ENCODE measurements around the gene RUBCNL. TPM values are rescaled to one million over a fixed set of nuclear protein-coding genes. Genes with fewer than 3 reads are reported as not detected.

Gene RUBCNL
- total and polyA plus RNA-seq, 2 experiments from 2014 or later = 4.2 to 5.9 TPM

DNA sequence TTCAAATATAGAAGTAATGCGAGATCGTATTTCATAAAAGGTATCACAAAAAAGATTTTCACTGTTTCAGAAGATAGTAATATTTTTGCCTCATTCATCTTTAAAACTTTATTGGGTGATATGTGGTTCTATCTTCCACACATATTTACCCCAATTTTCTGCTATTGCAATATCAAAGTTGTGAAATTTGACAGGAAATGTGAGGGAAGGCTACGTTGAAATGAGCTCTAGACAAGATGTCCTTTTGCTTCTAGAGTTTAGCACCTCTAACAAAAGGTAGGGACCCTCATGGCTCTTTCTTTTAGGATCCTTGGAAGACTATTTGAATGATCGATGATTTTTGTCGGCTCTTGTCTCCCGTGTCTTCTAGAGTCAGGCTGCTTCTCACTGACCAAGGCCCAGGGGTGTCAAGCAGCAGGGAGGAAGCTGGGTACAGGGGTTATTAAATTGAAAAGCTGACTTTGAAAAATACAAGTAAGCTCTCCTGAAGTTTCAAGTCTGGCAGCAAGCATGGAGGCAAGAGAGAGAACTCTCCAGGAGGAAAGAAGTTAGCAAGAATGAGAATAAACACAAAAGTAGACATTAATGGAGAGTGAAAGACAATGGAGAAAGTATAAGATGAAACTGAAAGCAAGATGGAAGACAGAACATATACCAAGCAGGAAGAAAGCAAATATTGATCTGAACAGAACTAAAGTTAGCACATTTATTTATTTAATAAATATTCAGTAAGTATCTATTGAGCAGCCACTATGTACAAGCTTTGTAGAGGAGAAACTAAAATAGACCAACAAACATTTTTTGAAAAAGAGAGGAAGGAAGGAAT lies 73.4 kb downstream of the RUBCNL start:
- H3K4me3 Mint-ChIP-seq = no peak overlapping the region
- peaks cover 2% of the 10 kb centered on the region for H3K27me3 Mint-ChIP-seq (ENCODE audit: insufficient read depth, low read depth, poor library complexity)
- no peaks in the 10 kb centered on the region for H3K79me2 ChIP-seq (replicated peaks; ENCODE audit: insufficient read depth)
- no peak for DNase-seq (ENCODE audit: low spot score)
- H3K9me3 Mint-ChIP-seq = no peaks in the 10 kb centered on the region
- H3K27me3 ChIP-seq (ENCODE audit: insufficient read depth) = no peaks in the 10 kb centered on the region
- H3K4me1 Mint-ChIP-seq = no peaks in the 10 kb centered on the region
- H3K27ac Mint-ChIP-seq = no peak overlapping the region
- no peak for ATAC-seq
- no peaks in the 10 kb centered on the region for H3F3A ChIP-seq (replicated peaks; ENCODE audit: low read depth)
- TF ChIP-seq, protein P1, sequence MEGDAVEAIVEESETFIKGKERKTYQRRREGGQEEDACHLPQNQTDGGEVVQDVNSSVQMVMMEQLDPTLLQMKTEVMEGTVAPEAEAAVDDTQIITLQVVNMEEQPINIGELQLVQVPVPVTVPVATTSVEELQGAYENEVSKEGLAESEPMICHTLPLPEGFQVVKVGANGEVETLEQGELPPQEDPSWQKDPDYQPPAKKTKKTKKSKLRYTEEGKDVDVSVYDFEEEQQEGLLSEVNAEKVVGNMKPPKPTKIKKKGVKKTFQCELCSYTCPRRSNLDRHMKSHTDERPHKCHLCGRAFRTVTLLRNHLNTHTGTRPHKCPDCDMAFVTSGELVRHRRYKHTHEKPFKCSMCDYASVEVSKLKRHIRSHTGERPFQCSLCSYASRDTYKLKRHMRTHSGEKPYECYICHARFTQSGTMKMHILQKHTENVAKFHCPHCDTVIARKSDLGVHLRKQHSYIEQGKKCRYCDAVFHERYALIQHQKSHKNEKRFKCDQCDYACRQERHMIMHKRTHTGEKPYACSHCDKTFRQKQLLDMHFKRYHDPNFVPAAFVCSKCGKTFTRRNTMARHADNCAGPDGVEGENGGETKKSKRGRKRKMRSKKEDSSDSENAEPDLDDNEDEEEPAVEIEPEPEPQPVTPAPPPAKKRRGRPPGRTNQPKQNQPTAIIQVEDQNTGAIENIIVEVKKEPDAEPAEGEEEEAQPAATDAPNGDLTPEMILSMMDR (conservative IDR thresholded peaks at IDR 0.05; ENCODE audit: low read depth in 2 of 2) = no peak
- TF ChIP-seq JUNB (IDR thresholded peaks at IDR 0.05; ENCODE audit: unreplicated experiment) = no peak
- TF ChIP-seq POLR2AphosphoS5 (IDR thresholded peaks at IDR 0.05; ENCODE audit: low read depth) = no peak
- no peak for TF ChIP-seq EZH2 (IDR thresholded peaks at IDR 0.05; ENCODE audit: low read depth, unreplicated experiment)
- TF ChIP-seq NANOG (IDR thresholded peaks at IDR 0.05; ENCODE audit: borderline replicate concordance) = no peak
- no peak for TF ChIP-seq ZNF114 (CRISPR knock-in tag; IDR thresholded peaks at IDR 0.05)
- TF ChIP-seq STAT1 (IDR thresholded peaks at IDR 0.05; ENCODE audit: unreplicated experiment) = no peak
- TF ChIP-seq, protein P2, sequence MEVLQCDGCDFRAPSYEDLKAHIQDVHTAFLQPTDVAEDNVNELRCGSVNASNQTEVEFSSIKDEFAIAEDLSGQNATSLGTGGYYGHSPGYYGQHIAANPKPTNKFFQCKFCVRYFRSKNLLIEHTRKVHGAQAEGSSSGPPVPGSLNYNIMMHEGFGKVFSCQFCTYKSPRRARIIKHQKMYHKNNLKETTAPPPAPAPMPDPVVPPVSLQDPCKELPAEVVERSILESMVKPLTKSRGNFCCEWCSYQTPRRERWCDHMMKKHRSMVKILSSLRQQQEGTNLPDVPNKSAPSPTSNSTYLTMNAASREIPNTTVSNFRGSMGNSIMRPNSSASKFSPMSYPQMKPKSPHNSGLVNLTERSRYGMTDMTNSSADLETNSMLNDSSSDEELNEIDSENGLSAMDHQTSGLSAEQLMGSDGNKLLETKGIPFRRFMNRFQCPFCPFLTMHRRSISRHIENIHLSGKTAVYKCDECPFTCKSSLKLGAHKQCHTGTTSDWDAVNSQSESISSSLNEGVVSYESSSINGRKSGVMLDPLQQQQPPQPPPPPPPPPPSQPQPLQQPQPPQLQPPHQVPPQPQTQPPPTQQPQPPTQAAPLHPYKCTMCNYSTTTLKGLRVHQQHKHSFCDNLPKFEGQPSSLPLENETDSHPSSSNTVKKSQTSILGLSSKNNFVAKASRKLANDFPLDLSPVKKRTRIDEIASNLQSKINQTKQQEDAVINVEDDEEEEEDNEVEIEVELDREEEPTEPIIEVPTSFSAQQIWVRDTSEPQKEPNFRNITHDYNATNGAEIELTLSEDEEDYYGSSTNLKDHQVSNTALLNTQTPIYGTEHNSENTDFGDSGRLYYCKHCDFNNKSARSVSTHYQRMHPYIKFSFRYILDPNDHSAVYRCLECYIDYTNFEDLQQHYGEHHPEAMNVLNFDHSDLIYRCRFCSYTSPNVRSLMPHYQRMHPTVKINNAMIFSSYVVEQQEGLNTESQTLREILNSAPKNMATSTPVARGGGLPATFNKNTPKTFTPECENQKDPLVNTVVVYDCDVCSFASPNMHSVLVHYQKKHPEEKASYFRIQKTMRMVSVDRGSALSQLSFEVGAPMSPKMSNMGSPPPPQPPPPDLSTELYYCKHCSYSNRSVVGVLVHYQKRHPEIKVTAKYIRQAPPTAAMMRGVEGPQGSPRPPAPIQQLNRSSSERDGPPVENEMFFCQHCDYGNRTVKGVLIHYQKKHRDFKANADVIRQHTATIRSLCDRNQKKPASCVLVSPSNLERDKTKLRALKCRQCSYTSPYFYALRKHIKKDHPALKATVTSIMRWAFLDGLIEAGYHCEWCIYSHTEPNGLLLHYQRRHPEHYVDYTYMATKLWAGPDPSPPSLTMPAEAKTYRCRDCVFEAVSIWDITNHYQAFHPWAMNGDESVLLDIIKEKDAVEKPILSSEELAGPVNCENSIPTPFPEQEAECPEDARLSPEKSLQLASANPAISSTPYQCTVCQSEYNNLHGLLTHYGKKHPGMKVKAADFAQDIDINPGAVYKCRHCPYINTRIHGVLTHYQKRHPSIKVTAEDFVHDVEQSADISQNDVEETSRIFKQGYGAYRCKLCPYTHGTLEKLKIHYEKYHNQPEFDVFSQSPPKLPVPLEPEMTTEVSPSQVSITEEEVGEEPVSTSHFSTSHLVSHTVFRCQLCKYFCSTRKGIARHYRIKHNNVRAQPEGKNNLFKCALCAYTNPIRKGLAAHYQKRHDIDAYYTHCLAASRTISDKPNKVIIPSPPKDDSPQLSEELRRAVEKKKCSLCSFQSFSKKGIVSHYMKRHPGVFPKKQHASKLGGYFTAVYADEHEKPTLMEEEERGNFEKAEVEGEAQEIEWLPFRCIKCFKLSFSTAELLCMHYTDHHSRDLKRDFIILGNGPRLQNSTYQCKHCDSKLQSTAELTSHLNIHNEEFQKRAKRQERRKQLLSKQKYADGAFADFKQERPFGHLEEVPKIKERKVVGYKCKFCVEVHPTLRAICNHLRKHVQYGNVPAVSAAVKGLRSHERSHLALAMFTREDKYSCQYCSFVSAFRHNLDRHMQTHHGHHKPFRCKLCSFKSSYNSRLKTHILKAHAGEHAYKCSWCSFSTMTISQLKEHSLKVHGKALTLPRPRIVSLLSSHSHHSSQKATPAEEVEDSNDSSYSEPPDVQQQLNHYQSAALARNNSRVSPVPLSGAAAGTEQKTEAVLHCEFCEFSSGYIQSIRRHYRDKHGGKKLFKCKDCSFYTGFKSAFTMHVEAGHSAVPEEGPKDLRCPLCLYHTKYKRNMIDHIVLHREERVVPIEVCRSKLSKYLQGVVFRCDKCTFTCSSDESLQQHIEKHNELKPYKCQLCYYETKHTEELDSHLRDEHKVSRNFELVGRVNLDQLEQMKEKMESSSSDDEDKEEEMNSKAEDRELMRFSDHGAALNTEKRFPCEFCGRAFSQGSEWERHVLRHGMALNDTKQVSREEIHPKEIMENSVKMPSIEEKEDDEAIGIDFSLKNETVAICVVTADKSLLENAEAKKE (CRISPR knock-in tag; IDR thresholded peaks at IDR 0.05) = no peak
- no peak for TF ChIP-seq ZNF331 (CRISPR knock-in tag; IDR thresholded peaks at IDR 0.05; ENCODE audit: low read depth)
- no peak for TF ChIP-seq CREB1 (CRISPR knock-in tag; IDR thresholded peaks at IDR 0.05; ENCODE audit: low read depth)
- TF ChIP-seq, protein P3, sequence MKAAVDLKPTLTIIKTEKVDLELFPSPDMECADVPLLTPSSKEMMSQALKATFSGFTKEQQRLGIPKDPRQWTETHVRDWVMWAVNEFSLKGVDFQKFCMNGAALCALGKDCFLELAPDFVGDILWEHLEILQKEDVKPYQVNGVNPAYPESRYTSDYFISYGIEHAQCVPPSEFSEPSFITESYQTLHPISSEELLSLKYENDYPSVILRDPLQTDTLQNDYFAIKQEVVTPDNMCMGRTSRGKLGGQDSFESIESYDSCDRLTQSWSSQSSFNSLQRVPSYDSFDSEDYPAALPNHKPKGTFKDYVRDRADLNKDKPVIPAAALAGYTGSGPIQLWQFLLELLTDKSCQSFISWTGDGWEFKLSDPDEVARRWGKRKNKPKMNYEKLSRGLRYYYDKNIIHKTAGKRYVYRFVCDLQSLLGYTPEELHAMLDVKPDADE (IDR thresholded peaks at IDR 0.05) = no peak
- H3K4me2 ChIP-seq = no peak overlapping the region
- H4K20me1 ChIP-seq (replicated peaks; ENCODE audit: insufficient read depth) = no peaks in the 10 kb centered on the region
- H3K36me3 Mint-ChIP-seq (ENCODE audit: low read depth) = no peaks in the 10 kb centered on the region
- no peak overlapping the region for H2AFZ ChIP-seq
- no peak overlapping the region for H3K27ac ChIP-seq (ENCODE audit: low read depth)
- peaks cover 19% of the 10 kb centered on the region for H3K9me2 ChIP-seq (ENCODE audit: insufficient read depth)
- no peak overlapping the region for H3K4me3 ChIP-seq
- H3K36me3 ChIP-seq (ENCODE audit: insufficient read depth) = no peaks in the 10 kb centered on the region; the same call in 1 of the 2 replicates
- no peaks in the 10 kb centered on the region for H3K4me1 ChIP-seq (ENCODE audit: insufficient read depth)
